ENCODE data around the gene KIFAP3.

Gene KIFAP3

GRCh38 chr1:169915150-169915549, 159.3 kb downstream of the KIFAP3 start:
- TF ChIP-seq CTCF (IDR thresholded peaks at IDR 0.05; ENCODE audit: control extremely low read depth, extremely low read depth, low read depth, missing control alignments) = no peak
- no peak for DNase-seq (ENCODE audit: extremely low spot score)
- ChIA-PET CTCF (interaction anchor here (0.8 to 2.1 kb wide), 3 partner anchors 14 to 1015 kb away, joined by 3 to 11 read pairs (median 3); partner anchors contain the start of gene SCYL3), POLR2A (no interaction called here)

GRCh38 chr1:169914531-169914930, 160.0 kb downstream of the KIFAP3 start:
- DNase-seq (ENCODE audit: extremely low spot score) = no peak
- TF ChIP-seq CTCF (IDR thresholded peaks at IDR 0.05; ENCODE audit: control extremely low read depth, extremely low read depth, low read depth, missing control alignments) = no peak
- ChIA-PET POLR2A (no interaction called here), CTCF (interaction anchor here (2.1 kb wide), 1 partner anchor 20 kb away, joined by 11 read pairs; the partner anchor contains the start of gene SCYL3)

GRCh38 chr1:169909499-169909898, 165.0 kb downstream of the KIFAP3 start:
- no peak for TF ChIP-seq CTCF (IDR thresholded peaks at IDR 0.05; ENCODE audit: control extremely low read depth, extremely low read depth, low read depth, missing control alignments)
- ChIA-PET CTCF (interaction anchor here (1.6 kb wide), 1 partner anchor 15 kb away, joined by 9 read pairs; the partner anchor contains the start of gene SCYL3), POLR2A (no interaction called here)
- DNase-seq (ENCODE audit: extremely low spot score) = no peak

- CTCF ChIA-PET = interaction anchor here (0.7 to 3.5 kb wide), 7 partner anchors 9 to 162 kb away, joined by 3 to 21 read pairs (median 3); partner anchors contain the start of gene SCYL3
- no peak for TF ChIP-seq CTCF (IDR thresholded peaks at IDR 0.05; ENCODE audit: control extremely low read depth, extremely low read depth, low read depth, missing control alignments)
- DNase-seq (ENCODE audit: extremely low spot score) = no peak
- POLR2A ChIA-PET = no interaction called here
Observed at GRCh38 chr1:169906938-169907337, 167.6 kb downstream of the KIFAP3 start.

- CTCF ChIA-PET = interaction anchor here (1.3 to 3.5 kb wide), 2 partner anchors 11 to 13 kb away, joined by 3 to 21 read pairs; partner anchors contain the start of gene SCYL3
- DNase-seq (ENCODE audit: extremely low spot score) = no peak
- POLR2A ChIA-PET = no interaction called here
- TF ChIP-seq CTCF (IDR thresholded peaks at IDR 0.05; ENCODE audit: control extremely low read depth, extremely low read depth, low read depth, missing control alignments) = no peak
Observed at GRCh38 chr1:169904834-169905233, 169.7 kb downstream of the KIFAP3 start.

GRCh38 chr1:169902751-169903150, 171.7 kb downstream of the KIFAP3 start:
- CTCF ChIA-PET = interaction anchor here (1.5 to 2.1 kb wide), 2 partner anchors 11 to 26 kb away, joined by 4 to 6 read pairs; no protein-coding TSS in a partner anchor
- POLR2A ChIA-PET = no interaction called here

More at GRCh38 chr1:169902751-169903150, 171.7 kb downstream of the KIFAP3 start:
- no peak for TF ChIP-seq CTCF (IDR thresholded peaks at IDR 0.05; ENCODE audit: control extremely low read depth, extremely low read depth, low read depth, missing control alignments)
- no peak for DNase-seq (ENCODE audit: extremely low spot score)
